Stimulated activated CD4-positive, alpha-beta T cell treated with anti-CD3 and anti-CD28 coated beads, Interleukin-12 subunit alpha, Interleukin-12 subunit beta, amount 100 ng/mL, for 48 hours (primary cell): ENCODE results near the gene BEND6.
A peak's percentile ranks its signal among the peaks of the same experiment; 100 is the strongest.

Experiments
- DNase-seq, 3 donors: peaks; one replicate each; pipeline ENCODE4 v3.0.0-alpha.2; 2020; ENCODE audit warnings: low read depth in 2 of 3, low spot score in 1 of 3

The BEND6 gene

DNA sequence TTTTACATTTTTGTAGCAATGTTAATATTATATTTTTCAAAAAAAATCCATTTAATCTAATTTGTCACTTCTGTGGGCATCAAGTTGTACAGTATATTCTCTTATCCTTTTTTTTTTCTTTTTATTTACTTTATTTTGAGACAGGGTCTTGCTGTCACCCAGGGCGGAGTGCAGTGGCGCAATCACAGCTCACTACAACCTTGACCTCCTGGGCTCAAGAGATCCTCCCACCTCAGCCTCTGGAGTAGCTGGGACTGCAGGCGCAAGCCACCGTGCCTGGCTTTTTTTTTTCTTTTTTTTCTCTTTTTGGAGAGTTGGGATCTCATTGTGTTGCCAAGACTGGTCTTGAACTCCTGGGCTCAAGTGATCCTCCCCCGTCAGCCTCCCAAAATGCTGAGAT lies 14.4 kb upstream of the BEND6 start:
- DNase-seq: no peak

GRCh38 chr6:56940977-56941376 lies 13.9 kb upstream of the BEND6 start:
- no peak for DNase-seq

DNA sequence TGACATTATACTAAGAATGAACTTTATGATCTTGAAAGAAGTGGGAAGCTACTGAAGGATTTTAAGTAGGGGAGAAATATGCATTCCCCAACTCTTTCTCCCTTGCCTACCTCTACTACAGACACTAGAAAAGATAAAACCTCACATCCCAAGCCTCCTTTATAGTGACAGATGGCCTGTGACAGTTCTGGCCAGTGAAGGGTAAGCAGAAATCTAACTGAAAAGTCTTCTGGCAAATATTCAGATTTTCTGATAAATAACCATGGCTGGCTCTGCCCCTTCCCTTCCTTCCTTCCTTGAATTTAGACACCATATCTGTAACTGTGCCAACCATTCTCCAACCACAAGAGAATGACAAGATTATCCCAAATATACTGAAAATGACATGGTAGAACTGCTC lies 10.2 kb upstream of the BEND6 start:
- DNase-seq: no peak

GRCh38 chr6:56946368-56946767 lies 8.5 kb upstream of the BEND6 start:
- no peak for DNase-seq

- DNase-seq: no peak
Observed at GRCh38 chr6:56947924-56948323, 7.0 kb upstream of the BEND6 start.

- DNase-seq: no peak
Observed at GRCh38 chr6:56949265-56949664, 5.6 kb upstream of the BEND6 start.

DNA sequence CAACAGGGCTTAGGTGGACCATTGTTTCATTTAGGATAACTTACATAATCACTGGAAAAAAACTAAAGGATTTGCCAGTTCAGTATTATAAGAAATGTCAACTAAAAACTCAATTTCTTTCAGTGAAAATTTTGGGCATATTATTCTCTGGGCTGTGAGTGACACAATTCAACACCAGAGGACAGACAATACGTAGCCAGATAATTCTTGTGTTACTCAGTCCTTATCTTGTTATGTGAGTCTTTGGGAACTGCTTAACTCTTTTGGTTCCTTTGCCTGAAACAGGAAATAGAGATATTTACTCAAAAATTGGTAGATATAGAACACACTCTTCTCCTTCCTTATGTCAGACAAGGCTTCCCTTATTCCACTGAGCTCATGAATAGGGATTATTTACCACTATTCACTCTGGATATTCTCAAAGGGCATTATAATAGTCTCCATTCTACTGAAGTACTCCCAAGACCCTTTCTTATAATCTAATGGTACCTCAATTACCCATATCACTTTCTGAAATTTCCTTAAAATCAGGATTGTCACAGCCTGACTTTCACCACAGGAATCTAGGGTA lies 4.9 kb upstream of the BEND6 start:
- DNase-seq: no peak

- DNase-seq: no peak
Observed at GRCh38 chr6:56951049-56951831, 3.7 kb upstream of the BEND6 start.

- no peak for DNase-seq
Observed at GRCh38 chr6:56953597-56954402, 1.1 kb upstream of the BEND6 start.

DNA sequence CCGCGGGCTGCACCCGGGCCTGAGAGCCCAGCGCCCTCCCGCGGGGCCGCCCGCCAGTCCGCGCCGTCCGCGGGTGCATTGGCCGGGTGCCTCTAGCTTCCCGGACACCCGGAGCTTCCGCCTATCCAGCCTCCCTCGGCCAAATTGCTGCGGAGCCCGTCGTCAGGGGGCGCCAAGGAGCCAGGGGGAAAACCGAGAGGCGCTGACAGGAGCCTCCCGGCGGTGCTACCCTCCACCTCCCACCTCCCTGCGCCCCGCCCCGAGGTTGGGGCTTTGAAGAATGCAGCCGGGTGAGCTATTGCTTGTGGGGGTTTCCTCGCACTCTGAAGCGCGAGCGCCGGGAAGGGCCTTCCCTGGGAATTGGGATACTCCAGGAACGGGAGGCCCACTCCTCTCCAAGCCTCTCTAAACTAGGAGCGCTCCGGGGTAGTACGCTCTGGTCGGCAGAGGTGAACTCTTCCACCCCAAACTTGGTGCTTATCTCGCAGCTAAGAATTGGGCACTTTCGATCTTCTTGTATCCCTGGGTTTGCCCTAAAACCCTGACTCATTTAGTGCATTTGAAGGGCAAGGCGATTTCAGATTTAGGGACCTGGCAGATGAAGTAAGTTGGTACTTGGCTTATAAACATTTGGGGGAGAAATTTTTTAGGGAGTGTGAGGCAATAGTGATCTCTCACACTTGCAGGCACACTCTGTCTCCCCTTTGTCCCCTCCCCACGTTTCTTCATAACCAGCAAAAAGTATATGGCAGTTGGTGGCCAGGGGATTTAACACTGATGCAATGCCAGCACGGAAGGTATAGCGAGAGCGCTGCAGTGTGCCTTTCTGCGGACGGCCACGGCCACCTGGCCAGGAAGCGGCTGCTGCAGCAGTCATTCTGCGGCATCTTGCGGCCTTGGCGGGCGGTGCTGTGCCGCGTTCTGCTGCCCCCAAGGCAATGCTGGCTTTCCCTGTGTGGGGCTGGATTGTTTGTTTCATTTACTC lies 556 bp downstream of the BEND6 start:
- DNase-seq: peak; percentile 52 to 67 (median 58)

DNA sequence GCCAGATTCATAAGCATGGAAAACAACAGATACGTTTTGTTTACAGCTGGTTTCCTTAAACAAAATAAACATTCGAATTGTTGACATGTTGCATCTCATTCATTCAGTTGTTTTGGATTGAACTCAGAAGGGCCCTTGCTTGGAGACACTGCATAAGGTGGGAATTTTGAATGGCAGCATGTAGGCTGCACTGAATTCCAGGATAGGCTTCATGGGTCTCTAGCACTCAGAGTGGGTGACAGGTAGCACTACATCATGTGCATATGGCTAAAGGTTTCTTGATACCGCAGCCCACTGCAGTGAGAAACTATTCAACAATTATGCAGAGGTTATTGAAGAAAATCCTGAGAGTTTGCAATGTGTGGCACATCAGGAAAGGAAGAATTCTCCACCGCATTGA lies 1.6 kb downstream of the BEND6 start:
- no peak for DNase-seq

GRCh38 chr6:56957856-56958255 lies 2.9 kb downstream of the BEND6 start:
- DNase-seq: no peak

GRCh38 chr6:56958481-56958880 lies 3.6 kb downstream of the BEND6 start:
- DNase-seq: no peak

DNA sequence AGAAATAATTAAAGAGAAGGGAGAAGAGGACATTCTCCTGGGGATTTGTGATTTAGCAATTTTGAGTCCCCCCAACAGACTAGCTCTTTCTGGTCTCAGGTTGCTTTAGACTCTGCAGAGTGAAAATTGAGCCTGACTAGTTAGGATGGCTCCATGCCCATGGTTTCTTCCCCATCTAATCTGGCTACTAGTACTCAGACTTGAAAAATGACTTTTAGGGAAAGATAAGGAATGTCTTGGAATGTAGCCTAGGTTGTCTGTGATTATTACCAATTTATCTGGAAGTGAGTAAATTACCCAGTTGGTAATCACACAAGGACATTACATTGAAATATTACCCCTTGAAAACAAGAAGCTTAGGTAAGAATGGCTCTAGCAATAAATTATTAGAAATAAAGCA lies 4.2 kb downstream of the BEND6 start:
- no peak for DNase-seq

GRCh38 chr6:56959938-56960337 lies 5.0 kb downstream of the BEND6 start:
- DNase-seq: no peak

GRCh38 chr6:56961151-56961550 lies 6.2 kb downstream of the BEND6 start:
- no peak for DNase-seq

DNA sequence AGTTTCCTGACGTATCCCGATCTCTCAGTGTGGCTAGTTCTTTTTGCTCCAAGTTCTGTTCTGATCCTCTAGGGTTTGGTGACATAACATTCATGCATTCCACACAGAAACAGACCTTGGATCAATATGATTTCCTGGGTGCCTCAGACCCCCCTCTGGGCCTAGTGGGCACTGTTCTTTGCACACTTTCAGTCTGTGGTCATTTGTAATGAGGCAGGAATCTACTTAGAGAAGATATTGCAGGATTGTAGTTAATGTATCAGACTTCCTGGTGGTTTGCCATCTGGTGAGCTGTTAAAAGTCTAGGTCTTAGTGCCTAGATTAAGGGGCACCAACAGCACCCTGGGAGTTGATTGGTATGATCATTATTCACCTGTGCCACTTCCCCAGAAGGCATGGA lies 7.5 kb downstream of the BEND6 start:
- no peak for DNase-seq

GRCh38 chr6:56963043-56963442 lies 8.1 kb downstream of the BEND6 start:
- DNase-seq: no peak

- no peak for DNase-seq
Observed at GRCh38 chr6:56963793-56964192, 8.9 kb downstream of the BEND6 start.

DNA sequence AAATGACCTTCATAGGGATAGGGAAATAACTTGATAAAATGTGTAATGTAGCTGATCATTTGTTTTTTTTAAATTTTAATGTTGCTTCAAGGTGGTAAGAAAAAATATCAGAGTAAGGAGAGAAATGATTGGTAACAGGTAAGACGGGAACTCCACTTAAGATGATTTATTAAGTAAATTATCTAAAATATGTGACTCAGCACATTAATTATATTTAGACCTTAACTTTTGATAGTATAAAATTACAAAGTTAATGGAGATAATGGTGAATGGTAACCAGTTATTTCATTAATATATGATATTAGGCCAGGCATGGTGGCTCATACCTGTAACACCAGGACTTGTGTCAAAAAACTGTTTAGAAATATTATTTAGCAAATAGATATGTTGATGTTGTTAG lies 10.2 kb downstream of the BEND6 start:
- no peak for DNase-seq

- no peak for DNase-seq
Observed at GRCh38 chr6:56970849-56971248, 15.9 kb downstream of the BEND6 start.
